OCI-LY3 (cell line): ENCODE measurements around the gene TFCP2L1.

ENCODE experiments used
- H2AFZ ChIP-seq: fragments of 200-600, 300-600 bp; shearing (Covaris generic); 2 replicates; pipeline ENCODE4 v1.6.0; 2014; ENCODE audit warnings: antibody characterized with exemption, low read depth, low read length
- H3K27ac ChIP-seq: fragments of 200-600, 300-600 bp; sonication (generic); 2 replicates; pipeline ENCODE4 v1.5.1; 2014; ENCODE audit warnings: mild to moderate bottlenecking, low read length, moderate library complexity, mixed read lengths
- H3K27me3 ChIP-seq: fragments of 200-600, 300-600 bp; sonication (generic); 2 replicates; pipeline ENCODE4 v1.6.1; 2014; ENCODE audit warnings: low read depth, low read length, mixed read lengths
- H3K36me3 ChIP-seq: fragments of 200-600, 300-600 bp; sonication (generic); replicated peaks from 2 replicates; pipeline ENCODE3; 2014; ENCODE audit warnings: low read depth, low read length, mixed read lengths
- H3K4me1 ChIP-seq: fragments of 300-600, 200-600 bp; sonication (generic); 2 replicates; pipeline ENCODE4 v1.6.1; 2014; ENCODE audit warnings: low read length, mixed read lengths
- H3K4me2 ChIP-seq: fragments of 200-600, 300-600 bp; sonication (generic); 2 replicates; pipeline ENCODE4 v1.6.1; 2014; ENCODE audit warnings: low read length, mixed read lengths
- H3K4me3 ChIP-seq: fragments of 300-600, 200-600 bp; sonication (generic); 2 replicates; pipeline ENCODE4 v1.5.1; 2014; ENCODE audit warnings: antibody characterized with exemption, mild to moderate bottlenecking, low read length, moderate library complexity
- H3K79me2 ChIP-seq: fragments of 300-600, 200-600 bp; shearing (Covaris generic); 2 replicates; pipeline ENCODE4 v1.6.1; 2014; ENCODE audit warnings: mild to moderate bottlenecking, low read length, mixed read lengths
- H3K9ac ChIP-seq: fragments of 300-600, 200-600 bp; shearing (Covaris generic); 2 replicates; pipeline ENCODE4 v1.6.0; 2014; ENCODE audit warnings: mild to moderate bottlenecking, low read length, moderate library complexity
- H3K9me3 ChIP-seq: fragments of 200-600, 300-600 bp; shearing (Covaris generic); 2 replicates; pipeline ENCODE4 v1.6.1; 2014; ENCODE audit warnings: low read length, mixed read lengths; ENCODE audit not compliant: insufficient read depth
- H4K20me1 ChIP-seq: fragments of 200-600, 300-600 bp; sonication (generic); 2 replicates; pipeline ENCODE4 v1.6.1; 2016; ENCODE audit warnings: low read length, mixed read lengths; ENCODE audit not compliant: insufficient read depth
- CTCF ChIP-seq: fragments of 200-600, 300-600 bp; sonication (generic); IDR thresholded peaks from 2 replicates; pipeline ENCODE4 v1.5.1; 2014; ENCODE audit warnings: antibody characterized with exemption, low read length, low read depth
- EZH2phosphoT487 ChIP-seq: fragments of 200-600 bp; shearing (Covaris generic); IDR thresholded peaks from 2 replicates; pipeline ENCODE4 v1.6.1; 2018; ENCODE audit warnings: antibody characterized with exemption, mixed run types, low read depth

Gene TFCP2L1

GRCh38 chr2:121330921-121331320 is 45.9 kb upstream of the TFCP2L1 start:
- TF ChIP-seq EZH2phosphoT487 (no peak), CTCF (no peak)
- no peaks in the 10 kb centered on the region for H3K79me2 ChIP-seq

GRCh38 chr2:121329786-121330185 is 44.8 kb upstream of the TFCP2L1 start:
- no peaks in the 10 kb centered on the region for H4K20me1 ChIP-seq
- H3K4me1 ChIP-seq = peaks cover 14% of the 10 kb centered on the region
- H2AFZ ChIP-seq = no peak overlapping the region
- H3K79me2 ChIP-seq = no peaks in the 10 kb centered on the region
- no peak overlapping the region for H3K4me3 ChIP-seq
- no peak overlapping the region for H3K4me2 ChIP-seq
- TF ChIP-seq CTCF (no peak), EZH2phosphoT487 (no peak)
- H3K9me3 ChIP-seq = no peaks in the 10 kb centered on the region
- no peaks in the 10 kb centered on the region for H3K36me3 ChIP-seq
- H3K27me3 ChIP-seq = no peaks in the 10 kb centered on the region
- no peak overlapping the region for H3K9ac ChIP-seq
- no peak overlapping the region for H3K27ac ChIP-seq

More at GRCh38 chr2:121330921-121331320, 45.9 kb upstream of the TFCP2L1 start:
- H3K9me3 ChIP-seq = no peaks in the 10 kb centered on the region
- no peaks in the 10 kb centered on the region for H3K27me3 ChIP-seq
- no peak overlapping the region for H2AFZ ChIP-seq
- H4K20me1 ChIP-seq = no peaks in the 10 kb centered on the region
- H3K9ac ChIP-seq = no peak overlapping the region
- H3K27ac ChIP-seq = no peak overlapping the region
- no peaks in the 10 kb centered on the region for H3K36me3 ChIP-seq
- no peak overlapping the region for H3K4me2 ChIP-seq
- H3K4me1 ChIP-seq = peaks cover 21% of the 10 kb centered on the region
- no peak overlapping the region for H3K4me3 ChIP-seq

GRCh38 chr2:121326628-121327027 is 41.6 kb upstream of the TFCP2L1 start:
- Histone ChIP-seq H3K9me3 (no peaks in the 10 kb centered on the region), H2AFZ (no peak overlapping the region), H3K27ac (no peak overlapping the region), H3K27me3 (no peaks in the 10 kb centered on the region), H3K4me3 (no peak overlapping the region), H3K79me2 (no peaks in the 10 kb centered on the region), H3K36me3 (no peaks in the 10 kb centered on the region), H3K9ac (no peak overlapping the region), H3K4me2 (no peak overlapping the region), H3K4me1 (no peaks in the 10 kb centered on the region), H4K20me1 (no peaks in the 10 kb centered on the region)
- TF ChIP-seq EZH2phosphoT487 (no peak), CTCF (no peak)

- no peak overlapping the region for H3K9ac ChIP-seq
- no peaks in the 10 kb centered on the region for H3K79me2 ChIP-seq
- no peak overlapping the region for H3K4me3 ChIP-seq
- H3K36me3 ChIP-seq = no peaks in the 10 kb centered on the region
- H3K9me3 ChIP-seq = no peaks in the 10 kb centered on the region
- no peak overlapping the region for H3K4me2 ChIP-seq
- TF ChIP-seq EZH2phosphoT487 (no peak), CTCF (no peak)
- H3K27me3 ChIP-seq = no peaks in the 10 kb centered on the region
- H4K20me1 ChIP-seq = no peaks in the 10 kb centered on the region
- no peak overlapping the region for H2AFZ ChIP-seq
- H3K27ac ChIP-seq = no peak overlapping the region
- no peaks in the 10 kb centered on the region for H3K4me1 ChIP-seq
Measured at GRCh38 chr2:121324601-121325000, 39.6 kb upstream of the TFCP2L1 start.
